Measurements from ENCODE around the gene STK24. TPM values are rescaled to one million over a fixed set of nuclear protein-coding genes. Genes with fewer than 3 reads are reported as not detected.

Gene STK24
- total and polyA plus RNA-seq, 7 donors, result 27.2 to 58.1 (median 34.3) TPM

- WGBS, 3 donors, result 28 to 47% (median 36%) methylated on average over 11 of the region's 11 CpGs
- no peaks in the 10 kb centered on the region for H3K36me3 ChIP-seq (ENCODE audit: insufficient read depth in 1 of 2, low read depth in 1 of 2)
- no peaks in the 10 kb centered on the region for H3K27me3 ChIP-seq (ENCODE audit: insufficient read depth in 3 of 3, low read length in 2 of 3)
- H3K9me3 ChIP-seq, result no peaks in the 10 kb centered on the region
- DNase-seq (no peak), ATAC-seq (peak in 3 of 4 donors; percentile 53 to 69 (median 69))
- TF ChIP-seq, protein P1, sequence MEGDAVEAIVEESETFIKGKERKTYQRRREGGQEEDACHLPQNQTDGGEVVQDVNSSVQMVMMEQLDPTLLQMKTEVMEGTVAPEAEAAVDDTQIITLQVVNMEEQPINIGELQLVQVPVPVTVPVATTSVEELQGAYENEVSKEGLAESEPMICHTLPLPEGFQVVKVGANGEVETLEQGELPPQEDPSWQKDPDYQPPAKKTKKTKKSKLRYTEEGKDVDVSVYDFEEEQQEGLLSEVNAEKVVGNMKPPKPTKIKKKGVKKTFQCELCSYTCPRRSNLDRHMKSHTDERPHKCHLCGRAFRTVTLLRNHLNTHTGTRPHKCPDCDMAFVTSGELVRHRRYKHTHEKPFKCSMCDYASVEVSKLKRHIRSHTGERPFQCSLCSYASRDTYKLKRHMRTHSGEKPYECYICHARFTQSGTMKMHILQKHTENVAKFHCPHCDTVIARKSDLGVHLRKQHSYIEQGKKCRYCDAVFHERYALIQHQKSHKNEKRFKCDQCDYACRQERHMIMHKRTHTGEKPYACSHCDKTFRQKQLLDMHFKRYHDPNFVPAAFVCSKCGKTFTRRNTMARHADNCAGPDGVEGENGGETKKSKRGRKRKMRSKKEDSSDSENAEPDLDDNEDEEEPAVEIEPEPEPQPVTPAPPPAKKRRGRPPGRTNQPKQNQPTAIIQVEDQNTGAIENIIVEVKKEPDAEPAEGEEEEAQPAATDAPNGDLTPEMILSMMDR (IDR thresholded peaks at IDR 0.05), result no peak
- intact Hi-C loops (cut with DNase I), result loop anchor here in 1 of 2 donors (5.0 kb wide), 1 partner anchor 37 kb away; no protein-coding TSS in a partner anchor
- no peak overlapping the region for H3K27ac ChIP-seq
- no peak overlapping the region for H3K4me3 ChIP-seq
- H3K4me1 ChIP-seq, result peaks cover 51% of the 10 kb centered on the region
Measured at GRCh38 chr13:98524793-98525192, 52.1 kb downstream of the STK24 start.

DNA sequence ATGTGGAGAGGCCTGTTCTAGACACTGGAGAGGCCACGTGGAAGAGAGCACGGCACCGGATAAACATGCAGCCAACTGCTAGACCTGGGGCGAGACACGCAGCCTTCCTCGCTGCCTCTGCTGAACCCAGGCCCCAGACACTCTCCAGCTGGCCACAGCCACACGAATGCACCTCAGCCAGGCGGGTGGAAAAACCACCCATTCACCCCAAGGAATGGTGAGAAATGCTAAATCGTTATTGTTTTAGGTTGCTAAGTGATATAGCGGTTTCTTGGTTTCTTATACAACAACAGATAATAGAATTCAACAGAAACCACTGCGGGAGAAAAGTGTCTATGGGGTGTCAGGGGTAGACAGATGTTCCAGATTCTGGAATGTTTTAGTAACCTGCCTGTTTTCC, 52.5 kb downstream of the STK24 start:
- WGBS, 3 donors, result 62 to 81% (median 71%) methylated on average over 11 of the region's 11 CpGs
- Histone ChIP-seq H3K27ac (no peak overlapping the region), H3K36me3 (ENCODE audit: insufficient read depth in 1 of 2, low read depth in 1 of 2) (no peaks in the 10 kb centered on the region), H3K27me3 (ENCODE audit: insufficient read depth in 3 of 3, low read length in 2 of 3) (no peaks in the 10 kb centered on the region), H3K4me1 (peaks cover 49% of the 10 kb centered on the region), H3K9me3 (no peaks in the 10 kb centered on the region), H3K4me3 (no peak overlapping the region)
- intact Hi-C loops (cut with DNase I), result no loop called here
- ATAC-seq (peak in 1 of 4 donors; percentile 22), DNase-seq (no peak)
- TF ChIP-seq, protein P1 (IDR thresholded peaks at IDR 0.05), result no peak

GRCh38 chr13:98523455-98524102, 53.3 kb downstream of the STK24 start:
- H3K27ac ChIP-seq, result no peak overlapping the region
- intact Hi-C loops (cut with DNase I), result no loop called here
- no peaks in the 10 kb centered on the region for H3K27me3 ChIP-seq (ENCODE audit: insufficient read depth in 3 of 3, low read length in 2 of 3)
- no peaks in the 10 kb centered on the region for H3K9me3 ChIP-seq
- DNase-seq (no peak), ATAC-seq (no peak)
- 81 to 90% (median 83%) methylated on average over 16 of the region's 16 CpGs for WGBS, 3 donors
- H3K36me3 ChIP-seq (ENCODE audit: insufficient read depth in 1 of 2, low read depth in 1 of 2), result peaks cover 0 to 6% of the 10 kb centered on the region in 2 donors
- TF ChIP-seq, protein P1 (IDR thresholded peaks at IDR 0.05), result no peak
- H3K4me3 ChIP-seq, result no peak overlapping the region
- H3K4me1 ChIP-seq, result peaks cover 52% of the 10 kb centered on the region

- 92 to 94% (median 94%) methylated on average over 5 of the region's 5 CpGs for WGBS, 3 donors
- intact Hi-C loops (cut with DNase I), result no loop called here
- TF ChIP-seq, protein P1 (IDR thresholded peaks at IDR 0.05), result no peak
- no peaks in the 10 kb centered on the region for H3K9me3 ChIP-seq
- H3K4me3 ChIP-seq, result no peak overlapping the region
- no peak overlapping the region for H3K27ac ChIP-seq
- H3K4me1 ChIP-seq, result peaks cover 60% of the 10 kb centered on the region
- DNase-seq (no peak), ATAC-seq (no peak)
- H3K27me3 ChIP-seq (ENCODE audit: insufficient read depth in 3 of 3, low read length in 2 of 3), result no peaks in the 10 kb centered on the region
- peaks cover 0 to 10% of the 10 kb centered on the region in 2 donors for H3K36me3 ChIP-seq (ENCODE audit: insufficient read depth in 1 of 2, low read depth in 1 of 2)
Measured at GRCh38 chr13:98522371-98522770, 54.5 kb downstream of the STK24 start.
